Caco-2 (cell line): Measurements from ENCODE around the gene PAXIP1. TPM values are rescaled to one million over a fixed set of nuclear protein-coding genes. Genes with fewer than 3 reads are reported as not detected.
A peak's percentile ranks its signal among the peaks of the same experiment; 100 is the strongest.

Experiments
- BruUV-seq: library from RNA; stranded (reverse); fragments of 400-500 nt; replicated peaks from 2 replicates; lab custom pipeline; 2021; lab: Mats Ljungman, UMichigan
- CTCF ChIA-PET: fragments of 300-600 bp; sonication (Branson Sonifier 250); formaldehyde crosslinking; loops from one replicate; lab custom pipeline; 2022; ENCODE audit warnings: antibody characterized with exemption; lab: Charles Lee
- POLR2A ChIA-PET: fragments of 300-600 bp; sonication (Branson Sonifier 250); formaldehyde crosslinking; loops from one replicate; lab custom pipeline; 2022; ENCODE audit warnings: antibody characterized with exemption; lab: Charles Lee
- DNase-seq, 2 experiments: peaks; one replicate each; pipeline versions ENCODE4 v3.0.0 to v3.0.0-alpha.2; 2020 to 2022
- H3K27me3 ChIP-seq: replicated peaks from 2 replicates; pipeline ENCODE4 v1.6.0; 2011; ENCODE audit warnings: low read length; ENCODE audit not compliant: control insufficient read depth, insufficient read depth
- H3K36me3 ChIP-seq: 2 replicates; pipeline ENCODE4 v1.5.1; 2011; ENCODE audit warnings: low read length; ENCODE audit not compliant: control insufficient read depth, insufficient read depth
- H3K4me1 ChIP-seq: fragments of 250-450 bp; sonication (Bioruptor Pico); 2 replicates; pipeline ENCODE4 v1.5.1; 2020; ENCODE audit warnings: mild to moderate bottlenecking
- H3K4me3 ChIP-seq: 2 replicates; pipeline ENCODE4 v1.5.1; 2011; ENCODE audit warnings: low read depth, mild to moderate bottlenecking, control low read depth, low read length
- H3K9me3 ChIP-seq: fragments of 250-450 bp; sonication (Bioruptor Pico); 2 replicates; pipeline ENCODE4 v1.5.1; 2020; ENCODE audit warnings: mild to moderate bottlenecking, moderate library complexity
- H3K27ac Mint-ChIP-seq: one replicate; pipeline ENCODE4 v1.8.0; 2022; ENCODE audit warnings: mixed read lengths; ENCODE audit not compliant: unreplicated experiment
- H3K27me3 Mint-ChIP-seq: one replicate; pipeline ENCODE4 v1.8.0; 2022; ENCODE audit warnings: mixed read lengths; ENCODE audit not compliant: insufficient read depth, unreplicated experiment
- H3K36me3 Mint-ChIP-seq: one replicate; pipeline ENCODE4 v1.8.0; 2022; ENCODE audit warnings: mild to moderate bottlenecking, mixed read lengths; ENCODE audit not compliant: insufficient read depth, unreplicated experiment
- H3K4me1 Mint-ChIP-seq: one replicate; pipeline ENCODE4 v1.8.0; 2022; ENCODE audit warnings: low read depth, mixed read lengths; ENCODE audit not compliant: unreplicated experiment
- H3K4me3 Mint-ChIP-seq: one replicate; pipeline ENCODE4 v1.8.0; 2022; ENCODE audit warnings: mild to moderate bottlenecking, moderate library complexity, mixed read lengths; ENCODE audit not compliant: unreplicated experiment
- H3K9me3 Mint-ChIP-seq: one replicate; pipeline ENCODE4 v1.8.0; 2022; ENCODE audit warnings: mixed read lengths; ENCODE audit not compliant: unreplicated experiment
- CTCF ChIP-seq, 2 experiments: fragments of 200-600 bp in 1 of 2; IDR thresholded peaks; 1 replicate in 1 of 2; 2 replicates in 1 of 2; pipeline versions ENCODE4 v1.5.1 to v1.8.0; 2011 to 2022; ENCODE audit warnings: antibody characterized with exemption in 1 of 2, control low read depth in 1 of 2, inconsistent platforms in 1 of 2, low read depth in 1 of 2, low read length in 1 of 2, mild to moderate bottlenecking in 1 of 2, moderate library complexity in 1 of 2; ENCODE audit not compliant: insufficient read depth in 1 of 2, severe bottlenecking in 1 of 2, unreplicated experiment in 1 of 2
- intact Hi-C: fragments of 100-400 bp; cut with micrococcal nuclease; formaldehyde crosslinking; loops from one replicate; pipeline ENCODE4 v1.10.0; 2022; ENCODE audit not compliant: unreplicated experiment
- total RNA-seq: library from RNA; stranded (reverse); gene quantifications from 2 replicates; pipeline ENCODE4 v1.2.3, GENCODE V29; 2022

Gene PAXIP1
- total RNA-seq, 1 experiment from 2014 or later, result 31.5 TPM

- H3K4me1 Mint-ChIP-seq, result no peaks in the 10 kb centered on the region
- ChIA-PET POLR2A (no interaction called here), CTCF (interaction anchor here (0.5 to 1.2 kb wide), 3 partner anchors 9 to 858 kb away, joined by 3 to 7 read pairs (median 4); no protein-coding TSS in a partner anchor)
- no peak overlapping the region for H3K4me3 Mint-ChIP-seq
- no peak for TF ChIP-seq CTCF (IDR thresholded peaks at IDR 0.05; ENCODE audit: insufficient read depth in 1 of 2, low read depth in 1 of 2, low read length in 1 of 2, severe bottlenecking in 1 of 2, unreplicated experiment in 1 of 2)
- H3K4me3 ChIP-seq, result no peak overlapping the region
- no peaks in the 10 kb centered on the region for H3K36me3 Mint-ChIP-seq
- H3K27me3 Mint-ChIP-seq, result no peaks in the 10 kb centered on the region
- H3K36me3 ChIP-seq, result no peaks in the 10 kb centered on the region
- H3K27ac Mint-ChIP-seq, result no peak overlapping the region
- intact Hi-C loops, result loop anchor here (5.0 to 10.0 kb wide), 2 partner anchors 37 to 80 kb away; no protein-coding TSS in a partner anchor
- no peaks in the 10 kb centered on the region for H3K27me3 ChIP-seq
- peak in 1 of 2 experiments; percentile 22 for DNase-seq
- H3K4me1 ChIP-seq, result no peaks in the 10 kb centered on the region
- peaks cover 12% of the 10 kb centered on the region for H3K9me3 ChIP-seq
- no TSS peak for BruUV-seq
- peaks cover 18% of the 10 kb centered on the region for H3K9me3 Mint-ChIP-seq
These were observed 87.9 kb downstream of the PAXIP1 start for GRCh38 chr7:154914996-154915380.

GRCh38 chr7:154914308-154914995 lies 88.5 kb downstream of the PAXIP1 start:
- POLR2A ChIA-PET, result no interaction called here

More at GRCh38 chr7:154914308-154914995, 88.5 kb downstream of the PAXIP1 start:
- H3K36me3 Mint-ChIP-seq, result peaks cover 5% of the 10 kb centered on the region
- no peak overlapping the region for H3K27ac Mint-ChIP-seq
- Histone ChIP-seq H3K27me3 (no peaks in the 10 kb centered on the region), H3K4me1 (no peaks in the 10 kb centered on the region), H3K4me3 (no peak overlapping the region), H3K9me3 (peaks cover 12% of the 10 kb centered on the region), H3K36me3 (no peaks in the 10 kb centered on the region)
- BruUV-seq, result no TSS peak
- intact Hi-C loops, result loop anchor here (5.0 to 10.0 kb wide), 2 partner anchors 38 to 80 kb away; no protein-coding TSS in a partner anchor
- H3K9me3 Mint-ChIP-seq, result peaks cover 22% of the 10 kb centered on the region
- CTCF ChIA-PET, result interaction anchor here (1.0 to 1.5 kb wide), 4 partner anchors 10 to 474 kb away, joined by 3 to 7 read pairs (median 4); no protein-coding TSS in a partner anchor
- DNase-seq, result peak in 1 of 2 experiments; percentile 32
- TF ChIP-seq CTCF (IDR thresholded peaks at IDR 0.05; ENCODE audit: insufficient read depth in 1 of 2, low read depth in 1 of 2, low read length in 1 of 2, severe bottlenecking in 1 of 2, unreplicated experiment in 1 of 2), result no peak
- H3K4me3 Mint-ChIP-seq, result no peak overlapping the region
- no peaks in the 10 kb centered on the region for H3K4me1 Mint-ChIP-seq
- no peaks in the 10 kb centered on the region for H3K27me3 Mint-ChIP-seq
